Caki2 (cell line): ENCODE measurements around the gene INHBB. TPM values are rescaled to one million over a fixed set of nuclear protein-coding genes. Genes with fewer than 3 reads are reported as not detected.

Source experiments
- DNase-seq: peaks from one replicate; pipeline ENCODE4 v3.0.0-alpha.2; 2015; ENCODE audit warnings: low read depth
- in situ Hi-C: cut with HindIII; loops from 2 replicates; pipeline ENCODE4 v1.10.0; 2016; ENCODE audit warnings: low sequenced_read_pairs, low pct_unique_long_range_greater_than_20kb, mixed read lengths
- total RNA-seq: library from RNA; depleted of rRNA; stranded (reverse); fragments of >200 nt; shearing (Covaris generic); gene quantifications from 2 replicates; pipeline ENCODE4 v1.2.3, GENCODE V29; 2014; ENCODE audit warnings: low replicate concordance

Gene INHBB
- total RNA-seq, 1 experiment from 2014 or later: 52.0 TPM

DNA sequence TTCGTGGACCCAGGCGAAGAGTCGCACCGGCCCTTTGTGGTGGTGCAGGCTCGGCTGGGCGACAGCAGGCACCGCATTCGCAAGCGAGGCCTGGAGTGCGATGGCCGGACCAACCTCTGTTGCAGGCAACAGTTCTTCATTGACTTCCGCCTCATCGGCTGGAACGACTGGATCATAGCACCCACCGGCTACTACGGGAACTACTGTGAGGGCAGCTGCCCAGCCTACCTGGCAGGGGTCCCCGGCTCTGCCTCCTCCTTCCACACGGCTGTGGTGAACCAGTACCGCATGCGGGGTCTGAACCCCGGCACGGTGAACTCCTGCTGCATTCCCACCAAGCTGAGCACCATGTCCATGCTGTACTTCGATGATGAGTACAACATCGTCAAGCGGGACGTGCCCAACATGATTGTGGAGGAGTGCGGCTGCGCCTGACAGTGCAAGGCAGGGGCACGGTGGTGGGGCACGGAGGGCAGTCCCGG lies 3.5 kb downstream of the INHBB start:
- no peak for DNase-seq
- in situ Hi-C loops: no loop called here

DNA sequence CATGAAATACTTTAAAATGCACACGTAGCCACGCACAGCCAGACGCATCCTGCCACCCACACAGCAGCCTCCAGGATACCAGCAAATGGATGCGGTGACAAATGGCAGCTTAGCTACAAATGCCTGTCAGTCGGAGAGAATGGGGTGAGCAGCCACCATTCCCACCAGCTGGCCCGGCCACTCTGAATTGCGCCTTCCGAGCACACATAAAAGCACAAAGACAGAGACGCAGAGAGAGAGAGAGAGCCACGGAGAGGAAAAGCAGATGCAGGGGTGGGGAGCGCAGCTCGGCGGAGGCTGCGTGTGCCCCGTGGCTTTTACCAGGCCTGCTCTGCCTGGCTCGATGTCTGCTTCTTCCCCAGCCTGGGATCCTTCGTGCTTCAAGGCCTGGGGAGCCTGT lies 4.1 kb downstream of the INHBB start:
- in situ Hi-C loops: no loop called here

DNA sequence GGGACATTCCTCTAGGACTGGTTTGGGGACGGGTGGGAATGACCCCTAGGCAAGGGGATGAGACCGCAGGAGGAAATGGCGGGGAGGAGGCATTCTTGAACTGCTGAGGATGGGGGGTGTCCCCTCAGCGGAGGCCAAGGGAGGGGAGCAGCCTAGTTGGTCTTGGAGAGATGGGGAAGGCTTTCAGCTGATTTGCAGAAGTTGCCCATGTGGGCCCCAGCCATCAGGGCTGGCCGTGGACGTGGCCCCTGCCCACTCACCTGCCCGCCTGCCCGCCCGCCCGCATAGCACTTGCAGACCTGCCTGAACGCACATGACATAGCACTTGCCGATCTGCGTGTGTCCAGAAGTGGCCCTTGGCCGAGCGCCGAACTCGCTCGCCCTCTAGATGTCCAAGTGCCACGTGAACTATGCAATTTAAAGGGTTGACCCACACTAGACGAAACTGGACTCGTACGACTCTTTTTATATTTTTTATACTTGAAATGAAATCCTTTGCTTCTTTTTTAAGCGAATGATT lies 4.9 kb downstream of the INHBB start:
- in situ Hi-C loops: no loop called here
- DNase-seq: no peak

More for the DNA sequence above, 4.1 kb downstream of the INHBB start:
- no peak for DNase-seq

DNA sequence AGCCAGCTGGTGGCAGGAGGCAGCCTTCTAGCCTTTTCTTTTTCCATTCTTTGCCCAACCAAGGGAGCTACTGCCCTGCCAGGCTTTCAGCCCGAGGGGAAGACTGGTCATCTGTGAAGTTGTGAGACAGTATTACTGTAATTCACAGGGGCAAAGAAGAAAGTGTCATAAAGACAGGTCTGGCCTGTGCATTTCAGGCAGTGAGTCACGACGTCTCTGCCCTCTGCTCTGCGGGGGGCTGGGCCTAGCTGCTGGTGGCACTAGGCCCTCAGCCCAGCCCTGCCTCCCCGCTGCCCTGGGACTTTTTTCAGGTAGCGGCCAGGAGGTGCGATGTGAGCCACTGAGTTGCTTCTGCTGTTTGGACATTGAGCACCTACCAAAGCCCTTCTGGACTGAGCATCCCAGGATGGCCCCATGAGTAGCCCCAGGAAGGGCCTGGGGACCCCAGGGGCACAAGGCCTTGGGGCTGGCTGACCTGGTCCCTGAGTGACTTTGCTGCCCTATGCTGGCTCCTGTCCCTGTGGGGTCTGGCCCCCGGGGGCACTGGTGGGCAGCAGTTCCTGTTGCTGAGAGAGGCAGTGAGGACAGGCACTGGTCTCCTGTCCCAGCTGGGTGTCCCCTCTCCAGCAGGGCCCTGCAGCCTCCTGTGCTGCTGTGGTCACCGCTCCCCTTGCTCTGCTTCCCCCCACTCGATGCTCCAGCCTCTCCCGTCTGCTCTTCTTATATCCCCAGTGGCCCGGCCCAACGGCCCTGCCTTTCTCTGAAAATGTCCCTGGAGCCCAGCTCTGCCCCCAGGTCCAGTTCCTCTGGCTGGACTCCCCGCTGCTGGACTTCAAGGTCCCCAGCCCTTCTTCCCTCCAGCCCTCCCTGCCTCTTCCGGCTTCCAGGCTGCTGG lies 7.0 kb downstream of the INHBB start:
- DNase-seq: peak; percentile 66
- in situ Hi-C loops: no loop called here

- in situ Hi-C loops: no loop called here
- DNase-seq: no peak
Measured at GRCh38 chr2:120353591-120353898, 7.6 kb downstream of the INHBB start.

DNA sequence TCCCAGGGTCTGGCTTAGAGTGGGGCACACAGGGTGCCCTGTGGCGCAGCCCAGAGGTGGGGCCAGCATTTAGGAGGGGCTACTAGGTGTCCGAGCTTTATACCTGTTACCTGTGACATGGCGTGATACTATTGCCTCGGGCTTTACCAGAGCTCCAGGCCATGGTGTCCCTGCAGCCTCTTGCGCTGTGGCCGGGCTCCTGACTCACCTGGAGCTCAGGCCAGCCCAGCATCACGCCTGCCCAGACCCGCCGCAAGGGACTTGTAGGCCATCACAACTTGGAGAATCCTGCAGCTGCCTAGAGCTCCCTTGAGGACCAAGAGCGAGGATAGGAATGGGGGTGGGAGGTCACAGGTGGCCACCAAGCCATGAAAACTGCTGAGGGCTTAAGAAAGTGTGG lies 8.0 kb downstream of the INHBB start:
- DNase-seq: no peak
- in situ Hi-C loops: no loop called here

DNA sequence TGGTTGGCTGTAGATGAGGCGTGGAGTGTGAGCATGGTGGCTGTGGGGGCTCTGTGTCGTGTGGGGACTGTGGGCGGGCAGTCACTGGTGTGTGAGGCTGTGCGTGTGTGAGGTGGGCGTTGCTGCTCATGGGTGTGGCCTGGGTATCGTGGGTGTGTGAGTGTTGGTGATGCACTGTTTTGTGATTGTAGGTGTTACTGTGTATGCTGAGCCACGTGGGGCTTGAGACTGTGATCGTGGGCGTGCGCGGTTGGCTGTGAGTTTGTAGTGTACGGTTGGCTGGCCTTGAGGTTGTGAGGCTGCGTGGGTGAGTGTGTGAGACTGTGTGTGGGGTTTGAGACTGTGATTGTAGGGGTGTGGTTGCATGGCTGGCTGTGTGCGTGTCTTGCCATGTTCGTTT lies 8.5 kb downstream of the INHBB start:
- in situ Hi-C loops: no loop called here
- no peak for DNase-seq

DNA sequence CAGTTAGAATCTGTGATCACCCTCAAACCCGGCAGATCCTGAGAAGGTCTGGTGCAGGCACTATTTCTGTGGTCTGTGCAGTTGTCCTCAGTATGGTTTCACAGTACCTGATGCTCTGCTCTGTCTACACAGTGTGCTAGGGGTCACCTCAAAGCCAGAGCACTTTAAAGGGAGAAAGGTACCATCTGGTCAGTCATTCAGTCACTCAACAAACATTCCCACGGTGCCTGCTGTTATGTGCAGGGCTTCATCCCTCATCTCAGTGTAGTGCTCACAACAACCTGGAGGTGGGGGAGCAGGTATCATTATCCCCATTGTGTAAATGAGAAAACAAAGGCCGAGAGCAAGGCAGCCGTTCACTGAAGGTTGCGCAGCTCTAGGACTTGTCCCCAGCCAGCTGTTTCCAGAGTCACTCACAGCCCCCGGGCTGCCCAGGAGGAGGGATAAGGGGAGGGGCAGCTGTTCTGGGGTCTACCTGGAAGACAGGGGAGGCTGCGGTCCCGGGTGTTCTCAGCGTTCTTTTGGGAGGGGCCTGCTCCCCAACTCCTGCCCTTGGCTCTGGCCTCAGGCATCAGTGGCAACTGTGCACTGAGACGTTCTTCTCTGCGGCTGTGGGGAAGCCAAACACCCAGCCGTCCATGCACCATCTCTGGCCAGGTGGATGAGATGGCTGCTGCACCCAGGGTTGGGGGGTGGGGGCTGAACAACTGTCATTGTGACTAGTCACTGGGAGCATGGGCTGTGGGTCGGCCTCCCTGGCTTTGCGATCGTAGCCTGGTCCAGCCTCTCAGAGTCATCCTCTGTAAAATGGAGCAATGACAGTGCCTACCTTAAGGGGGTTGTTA lies 9.2 kb downstream of the INHBB start:
- in situ Hi-C loops: no loop called here
- no peak for DNase-seq

DNA sequence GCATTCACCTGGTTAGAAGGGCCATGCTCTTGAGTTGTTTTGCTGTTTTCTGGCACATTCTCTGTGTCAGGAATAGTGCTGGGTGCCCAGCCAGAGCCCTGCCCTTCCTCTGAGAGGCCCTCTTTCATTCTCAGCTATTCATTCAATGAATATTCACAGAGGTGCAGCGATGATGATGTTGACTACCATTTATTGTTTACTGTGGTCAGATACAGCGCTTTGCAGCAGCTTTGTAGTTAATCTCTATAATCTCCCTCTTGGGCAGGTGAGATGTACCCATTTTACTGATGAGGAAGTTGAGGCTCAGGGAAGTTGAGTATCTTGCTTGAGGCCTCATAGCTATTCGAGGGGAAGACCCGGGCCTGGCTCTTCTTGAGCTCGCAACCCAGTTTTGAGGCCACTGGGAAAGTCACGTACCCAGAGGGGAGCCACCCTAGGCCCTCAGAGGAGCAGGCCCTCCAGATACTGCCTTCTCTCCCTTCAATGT lies 9.9 kb downstream of the INHBB start:
- in situ Hi-C loops: no loop called here
- no peak for DNase-seq

- in situ Hi-C loops: no loop called here
Measured at GRCh38 chr2:120357768-120358167, 11.8 kb downstream of the INHBB start.

GRCh38 chr2:120358734-120359465 lies 13.0 kb downstream of the INHBB start:
- in situ Hi-C loops: no loop called here
- no peak for DNase-seq

More at GRCh38 chr2:120357768-120358167, 11.8 kb downstream of the INHBB start:
- DNase-seq: no peak

DNA sequence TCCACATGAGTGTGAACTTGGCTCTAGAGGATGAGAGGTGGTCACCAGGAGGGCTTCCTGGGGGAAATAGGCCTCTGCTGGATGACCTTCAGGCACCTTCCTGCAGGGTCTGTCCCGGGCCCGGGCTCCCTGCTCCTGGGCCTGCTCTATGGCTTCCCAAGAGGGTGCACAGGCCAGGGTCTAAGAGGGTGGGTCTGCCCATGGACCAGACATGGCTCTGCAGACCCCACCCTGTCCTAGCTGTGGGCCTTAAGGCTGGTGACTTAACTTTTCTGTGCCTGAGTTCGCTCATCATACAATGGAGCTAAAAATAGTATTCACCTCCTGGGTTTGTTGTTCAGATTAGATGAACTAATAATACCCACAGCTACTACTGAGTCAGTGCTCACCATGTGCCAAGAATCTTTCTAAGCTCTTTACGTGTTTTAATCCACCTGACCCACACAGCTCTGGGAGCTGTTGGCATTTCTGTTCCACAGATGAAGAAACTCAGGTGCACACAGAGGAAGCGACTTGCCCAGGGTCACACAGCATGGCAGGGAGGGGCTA lies 14.4 kb downstream of the INHBB start:
- DNase-seq: no peak
- in situ Hi-C loops: no loop called here

- DNase-seq: no peak
- in situ Hi-C loops: no loop called here
Measured at GRCh38 chr2:120362926-120363325, 17.0 kb downstream of the INHBB start.

DNA sequence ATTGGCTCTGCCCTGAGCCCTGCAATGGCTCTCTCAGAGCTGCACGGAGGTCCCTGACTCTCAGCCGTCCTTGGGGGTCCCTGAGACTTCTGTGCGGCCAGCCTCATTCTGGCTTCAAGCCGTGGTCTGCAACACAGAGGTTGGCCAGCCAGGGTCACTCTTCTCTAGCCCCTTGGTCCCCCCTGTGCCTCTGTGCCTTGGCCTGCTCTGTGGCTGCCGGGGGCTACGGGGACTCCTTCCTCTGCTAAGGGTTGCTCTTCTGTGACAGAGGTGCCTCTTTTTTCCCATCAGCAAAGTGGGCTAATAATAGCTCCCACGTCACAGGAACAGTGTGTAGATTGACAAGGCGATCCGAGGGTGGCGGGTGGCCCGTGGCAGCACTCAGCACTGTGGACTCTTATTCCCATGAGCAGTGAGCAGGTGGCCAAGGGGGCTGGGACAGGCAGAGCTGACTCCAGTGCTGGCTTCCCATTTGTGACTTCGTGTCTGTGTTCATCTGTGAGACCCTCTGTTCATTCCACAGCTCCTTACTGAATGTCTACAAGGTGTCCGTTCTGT lies 19.4 kb downstream of the INHBB start:
- in situ Hi-C loops: no loop called here
- no peak for DNase-seq

GRCh38 chr2:120366698-120367097 lies 20.8 kb downstream of the INHBB start:
- DNase-seq: no peak
- in situ Hi-C loops: no loop called here

GRCh38 chr2:120367221-120367620 lies 21.3 kb downstream of the INHBB start:
- in situ Hi-C loops: no loop called here
- no peak for DNase-seq

GRCh38 chr2:120367649-120368048 lies 21.7 kb downstream of the INHBB start:
- DNase-seq: peak; percentile 41
- in situ Hi-C loops: no loop called here

- no peak for DNase-seq
- in situ Hi-C loops: no loop called here
Measured at GRCh38 chr2:120368086-120368485, 22.1 kb downstream of the INHBB start.
